ENCODE data around the gene RAB3IL1.

The RAB3IL1 gene

GRCh38 chr11:61952882-61953281, 35.5 kb upstream of the RAB3IL1 start:
- no peak for DNase-seq (ENCODE audit: low read depth)

- no peak for DNase-seq (ENCODE audit: low read depth)
These were observed 34.2 kb upstream of the RAB3IL1 start for GRCh38 chr11:61951484-61952135.

GRCh38 chr11:61950035-61950547, 32.7 kb upstream of the RAB3IL1 start, which contains the start of gene BEST1:
Gene BEST1, plus strand, starts transcription at chr11:61950351. Its CDS starts 1,456 bp downstream, at chr11:61951807.
- no peak for DNase-seq (ENCODE audit: low read depth)

- DNase-seq (ENCODE audit: low read depth): no peak
These were observed 32.0 kb upstream of the RAB3IL1 start for GRCh38 chr11:61949169-61950034.

GRCh38 chr11:61948505-61948904, 31.1 kb upstream of the RAB3IL1 start:
- DNase-seq (ENCODE audit: low read depth): no peak

GRCh38 chr11:61947486-61948210, 30.3 kb upstream of the RAB3IL1 start:
- peak; percentile 52 for DNase-seq (ENCODE audit: low read depth)

- DNase-seq (ENCODE audit: low read depth): no peak
These were observed 29.5 kb upstream of the RAB3IL1 start for GRCh38 chr11:61946894-61947293.

- DNase-seq (ENCODE audit: low read depth): no peak
These were observed 27.8 kb upstream of the RAB3IL1 start for GRCh38 chr11:61945191-61945590.

GRCh38 chr11:61940466-61940865, 23.1 kb upstream of the RAB3IL1 start:
- DNase-seq (ENCODE audit: low read depth): no peak

GRCh38 chr11:61935861-61936260, 18.5 kb upstream of the RAB3IL1 start:
- DNase-seq (ENCODE audit: low read depth): no peak

GRCh38 chr11:61930933-61931332, 13.6 kb upstream of the RAB3IL1 start:
- no peak for DNase-seq (ENCODE audit: low read depth)

- DNase-seq (ENCODE audit: low read depth): no peak
These were observed 11.2 kb upstream of the RAB3IL1 start for GRCh38 chr11:61928606-61929005.

- DNase-seq (ENCODE audit: low read depth): no peak
These were observed 10.1 kb upstream of the RAB3IL1 start for GRCh38 chr11:61927501-61927900.

- no peak for DNase-seq (ENCODE audit: low read depth)
These were observed 8.9 kb upstream of the RAB3IL1 start for GRCh38 chr11:61926235-61926634.

GRCh38 chr11:61925736-61926135, 8.4 kb upstream of the RAB3IL1 start:
- no peak for DNase-seq (ENCODE audit: low read depth)

GRCh38 chr11:61924064-61924455, 6.7 kb upstream of the RAB3IL1 start:
- no peak for DNase-seq (ENCODE audit: low read depth)

GRCh38 chr11:61923166-61924063, 6.0 kb upstream of the RAB3IL1 start:
- DNase-seq (ENCODE audit: low read depth): no peak

- no peak for DNase-seq (ENCODE audit: low read depth)
These were observed 5.2 kb upstream of the RAB3IL1 start for GRCh38 chr11:61922539-61922938.

- DNase-seq (ENCODE audit: low read depth): no peak
These were observed 4.1 kb upstream of the RAB3IL1 start for GRCh38 chr11:61921446-61921845.

GRCh38 chr11:61919705-61920631, 2.6 kb upstream of the RAB3IL1 start:
- no peak for DNase-seq (ENCODE audit: low read depth)

Data from activated gamma-delta T cell treated with anti-CD3 and anti-CD28 coated beads, Interleukin-2, amount 50 U/mL, for 16 hours (primary cell).